IPS-15b (cell line): ENCODE results near the gene COMT.

Experiments used
- H3K27me3 ChIP-seq: one replicate; pipeline ENCODE4 v1.6.1; 2013; ENCODE audit warnings: low read length; ENCODE audit not compliant: control insufficient read depth, insufficient read depth
- H3K36me3 ChIP-seq: one replicate; pipeline ENCODE4 v1.6.1; 2013; ENCODE audit warnings: low read length; ENCODE audit not compliant: control insufficient read depth, insufficient read depth
- H3K4me1 ChIP-seq: one replicate; pipeline ENCODE4 v1.6.1; 2013; ENCODE audit warnings: mild to moderate bottlenecking, low read length; ENCODE audit not compliant: control insufficient read depth, insufficient read depth
- H3K4me3 ChIP-seq: one replicate; pipeline ENCODE4 v1.5.1; 2013; ENCODE audit warnings: low read depth, low read length
- H3K9ac ChIP-seq: one replicate; pipeline ENCODE4 v1.6.1; 2013; ENCODE audit warnings: low read depth, mild to moderate bottlenecking, low read length
- H3K9me3 ChIP-seq: one replicate; pipeline ENCODE4 v1.6.1; 2013; ENCODE audit warnings: mild to moderate bottlenecking, low read length; ENCODE audit not compliant: control insufficient read depth, insufficient read depth

The COMT gene

GRCh38 chr22:19911540-19912270 is 29.9 kb upstream of the COMT start:
- Histone ChIP-seq H3K4me3 (no peak overlapping the region), H3K9ac (no peak overlapping the region), H3K4me1 (no peaks in the 10 kb centered on the region), H3K9me3 (no peaks in the 10 kb centered on the region), H3K36me3 (peaks cover 3% of the 10 kb centered on the region), H3K27me3 (no peaks in the 10 kb centered on the region)

- H3K4me3 ChIP-seq, result no peak overlapping the region
- H3K4me1 ChIP-seq, result no peaks in the 10 kb centered on the region
- no peaks in the 10 kb centered on the region for H3K9me3 ChIP-seq
- H3K9ac ChIP-seq, result no peak overlapping the region
- H3K36me3 ChIP-seq, result peaks cover 3% of the 10 kb centered on the region
- no peaks in the 10 kb centered on the region for H3K27me3 ChIP-seq
Observed at GRCh38 chr22:19912271-19912999, 29.1 kb upstream of the COMT start.

GRCh38 chr22:19913337-19913936 is 28.1 kb upstream of the COMT start:
- no peak overlapping the region for H3K9ac ChIP-seq
- no peaks in the 10 kb centered on the region for H3K27me3 ChIP-seq
- no peak overlapping the region for H3K4me3 ChIP-seq
- no peaks in the 10 kb centered on the region for H3K4me1 ChIP-seq
- peaks cover 3% of the 10 kb centered on the region for H3K36me3 ChIP-seq
- H3K9me3 ChIP-seq, result no peaks in the 10 kb centered on the region

GRCh38 chr22:19914201-19914943 is 27.2 kb upstream of the COMT start:
- Histone ChIP-seq H3K27me3 (no peaks in the 10 kb centered on the region), H3K36me3 (peaks cover 3% of the 10 kb centered on the region), H3K9me3 (no peaks in the 10 kb centered on the region), H3K4me3 (no peak overlapping the region), H3K4me1 (no peaks in the 10 kb centered on the region), H3K9ac (no peak overlapping the region)

GRCh38 chr22:19915287-19915954 is 26.2 kb upstream of the COMT start:
- peaks cover 3% of the 10 kb centered on the region for H3K36me3 ChIP-seq
- H3K9ac ChIP-seq, result no peak overlapping the region
- no peaks in the 10 kb centered on the region for H3K9me3 ChIP-seq

GRCh38 chr22:19916006-19916405 is 25.6 kb upstream of the COMT start:
- Histone ChIP-seq H3K4me1 (no peaks in the 10 kb centered on the region), H3K9me3 (no peaks in the 10 kb centered on the region), H3K9ac (no peak overlapping the region), H3K36me3 (peaks cover 3% of the 10 kb centered on the region), H3K27me3 (no peaks in the 10 kb centered on the region), H3K4me3 (no peak overlapping the region)

More at GRCh38 chr22:19915287-19915954, 26.2 kb upstream of the COMT start:
- H3K27me3 ChIP-seq, result no peaks in the 10 kb centered on the region
- H3K4me1 ChIP-seq, result no peaks in the 10 kb centered on the region
- no peak overlapping the region for H3K4me3 ChIP-seq

GRCh38 chr22:19916941-19917340 is 24.6 kb upstream of the COMT start:
- Histone ChIP-seq H3K9ac (no peak overlapping the region), H3K4me1 (no peaks in the 10 kb centered on the region), H3K4me3 (no peak overlapping the region), H3K27me3 (no peaks in the 10 kb centered on the region), H3K9me3 (no peaks in the 10 kb centered on the region), H3K36me3 (peaks cover 3% of the 10 kb centered on the region)

GRCh38 chr22:19917389-19918138 is 24.0 kb upstream of the COMT start:
- no peaks in the 10 kb centered on the region for H3K4me1 ChIP-seq
- no peak overlapping the region for H3K4me3 ChIP-seq
- no peaks in the 10 kb centered on the region for H3K27me3 ChIP-seq
- H3K9me3 ChIP-seq, result no peaks in the 10 kb centered on the region
- H3K36me3 ChIP-seq, result peaks cover 3% of the 10 kb centered on the region
- no peak overlapping the region for H3K9ac ChIP-seq

GRCh38 chr22:19918332-19919106 is 23.1 kb upstream of the COMT start:
- H3K9ac ChIP-seq, result no peak overlapping the region
- no peaks in the 10 kb centered on the region for H3K4me1 ChIP-seq
- no peaks in the 10 kb centered on the region for H3K9me3 ChIP-seq
- no peaks in the 10 kb centered on the region for H3K36me3 ChIP-seq
- H3K4me3 ChIP-seq, result no peak overlapping the region
- H3K27me3 ChIP-seq, result no peaks in the 10 kb centered on the region

- no peak overlapping the region for H3K9ac ChIP-seq
- no peaks in the 10 kb centered on the region for H3K27me3 ChIP-seq
- H3K4me3 ChIP-seq, result no peak overlapping the region
- H3K9me3 ChIP-seq, result no peaks in the 10 kb centered on the region
- H3K36me3 ChIP-seq, result no peaks in the 10 kb centered on the region
- no peaks in the 10 kb centered on the region for H3K4me1 ChIP-seq
Observed at GRCh38 chr22:19919701-19920363, 21.7 kb upstream of the COMT start.
